Muscle layer of duodenum (tissue), 2 donors: ENCODE results near the gene CTNNBL1.

Source experiments
- H3K27ac ChIP-seq: one replicate; pipeline ENCODE4 v1.7.0; 2013; ENCODE audit warnings: mild to moderate bottlenecking, low read length
- H3K27me3 ChIP-seq: one replicate; pipeline ENCODE4 v1.7.0; 2013; ENCODE audit warnings: low read depth, mild to moderate bottlenecking, control low read depth, low read length
- H3K36me3 ChIP-seq, 2 donors: one replicate each; pipeline ENCODE4 v1.7.0; 2013; ENCODE audit warnings: low read length in 2 of 2, control low read depth in 1 of 2, mild to moderate bottlenecking in 1 of 2; ENCODE audit not compliant: insufficient read depth in 2 of 2, control insufficient read depth in 1 of 2
- H3K4me1 ChIP-seq, 2 donors: one replicate each; pipeline ENCODE4 v1.7.0; 2013; ENCODE audit warnings: low read length in 2 of 2, mild to moderate bottlenecking in 2 of 2, control low read depth in 1 of 2, moderate library complexity in 1 of 2; ENCODE audit not compliant: insufficient read depth in 2 of 2, control insufficient read depth in 1 of 2
- H3K4me3 ChIP-seq, 2 donors: one replicate each; pipeline ENCODE4 v1.7.0; 2013; ENCODE audit warnings: low read length in 2 of 2, low read depth in 1 of 2, mild to moderate bottlenecking in 1 of 2
- H3K9me3 ChIP-seq, 2 donors: one replicate each; pipeline ENCODE4 v1.7.0; 2013; ENCODE audit warnings: low read length in 2 of 2, control low read depth in 1 of 2, mild to moderate bottlenecking in 1 of 2; ENCODE audit not compliant: control insufficient read depth in 1 of 2
- donor health status: healthy.

The CTNNBL1 gene

GRCh38 chr20:37921341-37921929 lies 227.6 kb downstream of the CTNNBL1 start:
- Histone ChIP-seq H3K4me1 (no peaks in the 10 kb centered on the region), H3K9me3 (no peaks in the 10 kb centered on the region), H3K27me3 (no peaks in the 10 kb centered on the region), H3K27ac (no peak overlapping the region), H3K36me3 (no peaks in the 10 kb centered on the region), H3K4me3 (no peak overlapping the region)
